ENCODE results near the gene SRGAP1.

GRCh38 chr12:64205542-64205941 is 361.0 kb downstream of the SRGAP1 start:
- no peak for TF ChIP-seq CTCF (IDR thresholded peaks at IDR 0.05; ENCODE audit: control extremely low read depth in 1 of 3, insufficient read depth in 1 of 3, low read depth in 1 of 3, low read length in 3 of 3)
- TF ChIP-seq KDM1A (IDR thresholded peaks at IDR 0.05; ENCODE audit: borderline replicate concordance, low read length), result no peak
- no peak for TF ChIP-seq ATF2 (IDR thresholded peaks at IDR 0.05; ENCODE audit: low read length)
- no peak for TF ChIP-seq HDAC2 (IDR thresholded peaks at IDR 0.05; ENCODE audit: borderline replicate concordance in 1 of 2, low read depth in 2 of 2, low read length in 2 of 2)
